Endometrium (tissue), 2 donors: ENCODE data around the gene TMC3.
"Not testable (repeated sequence)": the region's sequence is repeated elsewhere in the genome, so short reads cannot be mapped to it uniquely, and the experiment has no call there.

Experiments used
- FAIRE-seq: peaks from 2 replicates; lab custom pipeline; 2012; peaks lifted over from hg19 to GRCh38; lab: Jason Lieb, UNC
- donor health status: control.
- donor health status: control.

Gene TMC3

GRCh38 chr15:81384891-81385720, 11.1 kb upstream of the TMC3 start:
- no peak for FAIRE-seq

- FAIRE-seq, result no peak
These were observed 7.7 kb upstream of the TMC3 start for GRCh38 chr15:81381720-81382119.

GRCh38 chr15:81380668-81381067, 6.7 kb upstream of the TMC3 start:
- FAIRE-seq, result no peak

- no peak for FAIRE-seq
These were observed 6.2 kb upstream of the TMC3 start for GRCh38 chr15:81380203-81380602.

- no peak for FAIRE-seq
These were observed 5.3 kb upstream of the TMC3 start for GRCh38 chr15:81379269-81379668.

GRCh38 chr15:81378443-81378842, 4.4 kb upstream of the TMC3 start:
- FAIRE-seq, result peak; percentile 89

GRCh38 chr15:81377871-81378270, 3.9 kb upstream of the TMC3 start:
- FAIRE-seq, result no peak

GRCh38 chr15:81376231-81376630, 2.2 kb upstream of the TMC3 start:
- FAIRE-seq, result no peak

- no peak for FAIRE-seq
These were observed 1.4 kb upstream of the TMC3 start for GRCh38 chr15:81375461-81375860.

- FAIRE-seq, result no peak
These were observed 837 bp downstream of the TMC3 start for GRCh38 chr15:81373176-81373575.

- FAIRE-seq, result no peak
These were observed 1.4 kb downstream of the TMC3 start for GRCh38 chr15:81372575-81372974.

- no peak for FAIRE-seq
These were observed 10.1 kb downstream of the TMC3 start for GRCh38 chr15:81363718-81364500.

GRCh38 chr15:81363276-81363675, 10.7 kb downstream of the TMC3 start:
- no peak for FAIRE-seq

- no peak for FAIRE-seq
These were observed 11.2 kb downstream of the TMC3 start for GRCh38 chr15:81362790-81363189.

GRCh38 chr15:81361891-81362290, 12.1 kb downstream of the TMC3 start:
- no peak for FAIRE-seq

- no peak for FAIRE-seq
These were observed 13.5 kb downstream of the TMC3 start for GRCh38 chr15:81360491-81360890.

- no peak for FAIRE-seq
These were observed 15.8 kb downstream of the TMC3 start for GRCh38 chr15:81358248-81358647.

GRCh38 chr15:81357180-81357686, 16.8 kb downstream of the TMC3 start:
- no peak for FAIRE-seq

- FAIRE-seq, result no peak
These were observed 17.8 kb downstream of the TMC3 start for GRCh38 chr15:81356252-81356651.

GRCh38 chr15:81351651-81352050, 22.4 kb downstream of the TMC3 start:
- no peak for FAIRE-seq

- no peak for FAIRE-seq
These were observed 24.7 kb downstream of the TMC3 start for GRCh38 chr15:81349271-81349670.

GRCh38 chr15:81348691-81349090, 25.3 kb downstream of the TMC3 start:
- FAIRE-seq, result not testable (repeated sequence)

- FAIRE-seq, result no peak
These were observed 26.1 kb downstream of the TMC3 start for GRCh38 chr15:81347910-81348309.
